ENCODE measurements around the gene SMARCE1.

GRCh38 chr17:40579471-40579870 is 68.1 kb downstream of the SMARCE1 start:
- TF ChIP-seq, protein P1, sequence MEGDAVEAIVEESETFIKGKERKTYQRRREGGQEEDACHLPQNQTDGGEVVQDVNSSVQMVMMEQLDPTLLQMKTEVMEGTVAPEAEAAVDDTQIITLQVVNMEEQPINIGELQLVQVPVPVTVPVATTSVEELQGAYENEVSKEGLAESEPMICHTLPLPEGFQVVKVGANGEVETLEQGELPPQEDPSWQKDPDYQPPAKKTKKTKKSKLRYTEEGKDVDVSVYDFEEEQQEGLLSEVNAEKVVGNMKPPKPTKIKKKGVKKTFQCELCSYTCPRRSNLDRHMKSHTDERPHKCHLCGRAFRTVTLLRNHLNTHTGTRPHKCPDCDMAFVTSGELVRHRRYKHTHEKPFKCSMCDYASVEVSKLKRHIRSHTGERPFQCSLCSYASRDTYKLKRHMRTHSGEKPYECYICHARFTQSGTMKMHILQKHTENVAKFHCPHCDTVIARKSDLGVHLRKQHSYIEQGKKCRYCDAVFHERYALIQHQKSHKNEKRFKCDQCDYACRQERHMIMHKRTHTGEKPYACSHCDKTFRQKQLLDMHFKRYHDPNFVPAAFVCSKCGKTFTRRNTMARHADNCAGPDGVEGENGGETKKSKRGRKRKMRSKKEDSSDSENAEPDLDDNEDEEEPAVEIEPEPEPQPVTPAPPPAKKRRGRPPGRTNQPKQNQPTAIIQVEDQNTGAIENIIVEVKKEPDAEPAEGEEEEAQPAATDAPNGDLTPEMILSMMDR (conservative IDR thresholded peaks at IDR 0.05; ENCODE audit: low read length): no peak
- TF ChIP-seq EZH2phosphoT487 (IDR thresholded peaks at IDR 0.05; ENCODE audit: borderline replicate concordance, low read depth, low read length): no peak
